HG02884 (cell line): ENCODE measurements around the gene CYP11A1.
"Not testable (repeated sequence)": the region's sequence is repeated elsewhere in the genome, so short reads cannot be mapped to it uniquely, and the experiment has no call there.

Experiments used
- ATAC-seq: cut with Tn5 transposase; IDR thresholded peaks from one replicate; pipeline ENCODE4 v1.9.1; 2021; ENCODE audit warnings: mild to moderate bottlenecking, moderate library complexity; ENCODE audit not compliant: unreplicated experiment

CYP11A1 gene

GRCh38 chr15:74400915-74401757 lies 33.7 kb upstream of the CYP11A1 start:
- ATAC-seq: no peak

- no peak for ATAC-seq
Observed at GRCh38 chr15:74400313-74400860, 32.9 kb upstream of the CYP11A1 start.

- no peak for ATAC-seq
Observed at GRCh38 chr15:74399511-74400312, 32.3 kb upstream of the CYP11A1 start.

- ATAC-seq: no peak
Observed at GRCh38 chr15:74399100-74399499, 31.7 kb upstream of the CYP11A1 start.

- ATAC-seq: no peak
Observed at GRCh38 chr15:74398183-74398582, 30.7 kb upstream of the CYP11A1 start.

GRCh38 chr15:74397239-74398068 lies 30.0 kb upstream of the CYP11A1 start:
- ATAC-seq: no peak

GRCh38 chr15:74396445-74397238 lies 29.2 kb upstream of the CYP11A1 start:
- ATAC-seq: no peak

GRCh38 chr15:74396146-74396438 lies 28.6 kb upstream of the CYP11A1 start:
- ATAC-seq: no peak

GRCh38 chr15:74395319-74396145 lies 28.1 kb upstream of the CYP11A1 start:
- no peak for ATAC-seq

GRCh38 chr15:74394090-74394846 lies 26.8 kb upstream of the CYP11A1 start:
- ATAC-seq: no peak

- no peak for ATAC-seq
Observed at GRCh38 chr15:74393423-74393822, 26.0 kb upstream of the CYP11A1 start.

GRCh38 chr15:74392902-74393301 lies 25.5 kb upstream of the CYP11A1 start:
- ATAC-seq: no peak

GRCh38 chr15:74392451-74392830 lies 25.0 kb upstream of the CYP11A1 start:
- ATAC-seq: no peak

- ATAC-seq: no peak
Observed at GRCh38 chr15:74391582-74392450, 24.4 kb upstream of the CYP11A1 start.

- no peak for ATAC-seq
Observed at GRCh38 chr15:74390647-74391288, 23.3 kb upstream of the CYP11A1 start.

GRCh38 chr15:74390049-74390646 lies 22.7 kb upstream of the CYP11A1 start:
- ATAC-seq: not testable (repeated sequence)
